Measurements from ENCODE around the gene CCBE1. TPM values are rescaled to one million over a fixed set of nuclear protein-coding genes. Genes with fewer than 3 reads are reported as not detected.

Gene CCBE1
- total RNA-seq, 1 donor from 2014 or later = 1.8 TPM

GRCh38 chr18:59387687-59388565, 309.3 kb downstream of the CCBE1 start:
- H3K4me3 ChIP-seq (ENCODE audit: low read depth, low read length) = no peak overlapping the region
- DNase-seq (ENCODE audit: low read depth) = no peak
- TF ChIP-seq, protein P1, sequence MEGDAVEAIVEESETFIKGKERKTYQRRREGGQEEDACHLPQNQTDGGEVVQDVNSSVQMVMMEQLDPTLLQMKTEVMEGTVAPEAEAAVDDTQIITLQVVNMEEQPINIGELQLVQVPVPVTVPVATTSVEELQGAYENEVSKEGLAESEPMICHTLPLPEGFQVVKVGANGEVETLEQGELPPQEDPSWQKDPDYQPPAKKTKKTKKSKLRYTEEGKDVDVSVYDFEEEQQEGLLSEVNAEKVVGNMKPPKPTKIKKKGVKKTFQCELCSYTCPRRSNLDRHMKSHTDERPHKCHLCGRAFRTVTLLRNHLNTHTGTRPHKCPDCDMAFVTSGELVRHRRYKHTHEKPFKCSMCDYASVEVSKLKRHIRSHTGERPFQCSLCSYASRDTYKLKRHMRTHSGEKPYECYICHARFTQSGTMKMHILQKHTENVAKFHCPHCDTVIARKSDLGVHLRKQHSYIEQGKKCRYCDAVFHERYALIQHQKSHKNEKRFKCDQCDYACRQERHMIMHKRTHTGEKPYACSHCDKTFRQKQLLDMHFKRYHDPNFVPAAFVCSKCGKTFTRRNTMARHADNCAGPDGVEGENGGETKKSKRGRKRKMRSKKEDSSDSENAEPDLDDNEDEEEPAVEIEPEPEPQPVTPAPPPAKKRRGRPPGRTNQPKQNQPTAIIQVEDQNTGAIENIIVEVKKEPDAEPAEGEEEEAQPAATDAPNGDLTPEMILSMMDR (conservative IDR thresholded peaks at IDR 0.05; ENCODE audit: low read depth, low read length) = no peak

DNA sequence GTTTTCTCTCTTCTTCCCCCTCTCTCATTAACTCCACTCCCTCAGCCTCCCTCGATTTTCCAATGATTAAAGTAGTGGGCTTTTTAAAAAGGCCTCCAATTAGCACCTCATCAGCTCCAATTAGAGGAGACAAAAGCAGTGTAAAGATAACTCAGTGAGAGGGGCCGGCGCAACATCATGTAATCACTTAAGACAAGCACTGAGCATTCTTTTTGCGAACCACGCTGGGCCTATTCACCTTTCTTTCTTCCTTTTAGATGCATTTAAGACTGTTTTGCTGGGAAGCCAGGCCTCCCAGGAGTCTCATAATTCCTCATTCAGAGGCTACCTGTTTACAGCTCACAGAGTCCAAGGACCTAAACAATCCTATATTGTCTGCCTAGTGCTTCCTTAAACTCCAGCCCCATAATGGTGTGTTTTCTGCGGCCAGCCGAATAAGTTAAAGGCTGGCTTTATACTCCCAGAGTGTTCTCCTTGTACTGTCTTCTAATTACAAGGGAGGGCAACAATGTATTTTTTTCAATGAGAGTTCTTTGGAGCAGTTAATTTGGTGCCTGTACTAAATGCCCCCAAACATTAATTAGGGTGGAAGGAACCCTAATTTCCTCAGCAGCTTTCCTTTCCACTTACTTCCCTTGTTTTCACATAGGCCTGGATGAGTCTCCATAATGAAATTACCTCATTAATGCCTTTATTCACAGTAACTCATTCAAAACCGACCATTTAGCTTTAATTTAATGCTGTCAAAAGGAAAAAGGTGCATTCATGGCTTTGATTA, 310.1 kb downstream of the CCBE1 start:
- no peak for DNase-seq (ENCODE audit: low read depth)
- TF ChIP-seq, protein P1 (conservative IDR thresholded peaks at IDR 0.05; ENCODE audit: low read depth, low read length) = no peak
- H3K4me3 ChIP-seq (ENCODE audit: low read depth, low read length) = no peak overlapping the region

DNA sequence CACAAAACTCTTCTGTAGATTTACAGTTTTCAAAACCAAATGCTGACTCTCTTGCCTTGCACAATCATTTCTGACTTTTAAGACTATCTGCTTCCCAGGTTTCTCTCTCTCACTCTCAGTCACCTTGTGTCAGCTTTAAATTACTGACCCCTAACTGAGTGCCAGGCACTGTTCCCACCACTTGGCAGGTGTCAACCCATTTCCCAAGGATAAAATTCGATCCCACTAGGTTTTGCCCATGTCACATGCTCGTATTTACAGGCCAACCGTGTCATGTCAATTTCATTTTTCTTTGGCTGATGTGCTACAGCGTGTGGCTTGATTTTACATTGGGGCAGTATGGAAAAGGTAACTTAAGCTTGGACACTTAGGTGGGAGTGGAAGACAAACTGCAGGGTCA, 312.0 kb downstream of the CCBE1 start:
- TF ChIP-seq, protein P1 (conservative IDR thresholded peaks at IDR 0.05; ENCODE audit: low read depth, low read length) = no peak
- no peak for DNase-seq (ENCODE audit: low read depth)
- H3K4me3 ChIP-seq (ENCODE audit: low read depth, low read length) = no peak overlapping the region

DNA sequence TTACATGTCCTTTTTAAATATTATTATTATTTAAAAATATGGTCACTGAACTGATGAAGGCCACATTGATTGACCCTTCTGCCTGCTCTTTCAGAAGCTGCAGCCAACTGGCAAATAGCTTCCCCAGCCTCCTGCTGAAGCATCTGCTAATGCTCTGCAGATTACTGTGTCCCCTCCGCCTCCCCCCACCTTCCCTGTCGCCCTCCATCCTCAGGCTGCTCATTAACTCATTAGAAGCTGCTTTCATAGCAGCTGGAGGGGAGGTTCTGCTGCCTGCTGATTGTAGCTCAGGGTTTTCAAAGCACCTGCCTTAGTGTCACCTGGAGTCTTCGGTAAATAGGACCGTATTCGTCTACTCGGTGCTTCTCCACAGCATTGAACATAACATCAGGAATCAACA, 313.4 kb downstream of the CCBE1 start:
- DNase-seq (ENCODE audit: low read depth) = no peak
- TF ChIP-seq, protein P1 (conservative IDR thresholded peaks at IDR 0.05; ENCODE audit: low read depth, low read length) = no peak
- H3K4me3 ChIP-seq (ENCODE audit: low read depth, low read length) = no peak overlapping the region

- no peak overlapping the region for H3K4me3 ChIP-seq (ENCODE audit: low read depth, low read length)
- no peak for DNase-seq (ENCODE audit: low read depth)
- TF ChIP-seq, protein P1 (conservative IDR thresholded peaks at IDR 0.05; ENCODE audit: low read depth, low read length) = no peak
Measured at GRCh38 chr18:59382383-59382782, 314.8 kb downstream of the CCBE1 start.

- H3K4me3 ChIP-seq (ENCODE audit: low read depth, low read length) = no peak overlapping the region
- no peak for DNase-seq (ENCODE audit: low read depth)
- TF ChIP-seq, protein P1 (conservative IDR thresholded peaks at IDR 0.05; ENCODE audit: low read depth, low read length) = no peak
Measured at GRCh38 chr18:59381949-59382348, 315.3 kb downstream of the CCBE1 start.

Other genes starting within 250 kb of the CCBE1 start
- gene PMAIP1, start 202.6 kb upstream of the CCBE1 start, total RNA-seq = 63.7 and 82.6 TPM in 2 replicates

All from epithelial cell of proximal tubule (primary cell).